Pancreas (tissue), 10 donors: Measurements from ENCODE around the gene TPST1. TPM values are rescaled to one million over a fixed set of nuclear protein-coding genes. Genes with fewer than 3 reads are reported as not detected.

ENCODE experiments used
- ATAC-seq, 4 donors: fragments of 200-7000 bp; cut with Tn5 transposase; one replicate each; pipeline versions ENCODE4 v1.8.0 to v1.9.1; 2020; ENCODE audit warnings: mild to moderate bottlenecking in 4 of 4, moderate library complexity in 4 of 4
- DNase-seq, 6 donors: peaks; one replicate each; pipeline ENCODE4 v3.0.0-alpha.2; 2020
- FAIRE-seq: peaks from 2 replicates; lab custom pipeline; 2012; peaks lifted over from hg19 to GRCh38; lab: Jason Lieb, UNC
- H3K27ac ChIP-seq, 4 donors: fragments of 200-600 bp; sonication (generic); 1 replicate in 3 of 4; 2 replicates in 1 of 4; pipeline versions ENCODE4 v1.5.0 to v1.8.0; 2020
- H3K27me3 ChIP-seq, 4 donors: fragments of 200-600 bp; one replicate each; pipeline ENCODE4 v1.8.0; 2021
- H3K36me3 ChIP-seq, 3 donors: fragments of 200-600 bp; sonication (generic) in 1 of 3; one replicate each; pipeline versions ENCODE4 v1.5.0 to v1.8.0; 2020 to 2021
- H3K4me1 ChIP-seq, 3 donors: fragments of 200-600 bp; one replicate each; pipeline ENCODE4 v1.8.0; 2021
- H3K4me3 ChIP-seq, 4 donors: fragments of 200-600 bp; sonication (generic) in 2 of 4; one replicate each; pipeline versions ENCODE4 v1.5.0 to v1.8.0; 2020 to 2021
- H3K9me3 ChIP-seq, 4 donors: fragments of 200-600 bp; one replicate each; pipeline ENCODE4 v1.8.0; 2021
- WGBS, 2 donors: extraction: QIAGEN DNeasy Blood & Tissue Kit; methylation state at CpG; one replicate each; pipeline ENCODE4 v1.1.7; 2013; 5-methylcytosine and 5-hydroxymethylcytosine counted together
- intact Hi-C, 3 donors: fragments of 100-400 bp; cut with DNase I; formaldehyde crosslinking; loops; one replicate each; pipeline versions ENCODE4 v1.11.1 to v1.14.2; 2022
- polyA plus RNA-seq, 2 donors: library from polyadenylated mRNA; stranded (reverse); fragments of 200-250 nt; gene quantifications; one replicate each; pipeline ENCODE4 v1.2.3, GENCODE V29; 2013
- total RNA-seq, 6 donors: library from RNA; stranded (reverse); fragmentation: NEBNext Ultra II Directional in 4 of 6; extraction: Animal tissue kit (Norgen Biotek cat#: 25700) in 4 of 6; gene quantifications; one replicate each; pipeline versions ENCODE4 v1.2.1 to v1.2.4, GENCODE V29; 2021 to 2023
- TF ChIP-seq, protein P1 (sequence below), 4 donors: fragments of 200-600 bp; sonication (generic) in 3 of 4; IDR thresholded peaks; one replicate each; pipeline versions ENCODE4 v1.5.0 to v1.8.0; 2021; ENCODE audit warnings: antibody characterized with exemption in 4 of 4
- donor health status: healthy with polysubstance abuse.
- donor health status: DM: no; HTN: no; CAD: no; lungs with moderate emphysema.
- donor health status: DM: no; HTN: no; CAD: no.
- donor health status: control.
- donor health status: control.
- donor health status: Bipolar disorder and iron deficiency.
- donor health status: DM: yes; HTN: yes; CAD: no.
- donor health status: DM: no; HTN: no; CAD: no.
- donor health status: DM: no; HTN: no; CAD: no.
- donor health status: DM: yes; HTN: yes; CAD: no.

TPST1 gene
- total and polyA plus RNA-seq, 8 donors = 3.3 to 18.5 (median 6.3) TPM

DNA sequence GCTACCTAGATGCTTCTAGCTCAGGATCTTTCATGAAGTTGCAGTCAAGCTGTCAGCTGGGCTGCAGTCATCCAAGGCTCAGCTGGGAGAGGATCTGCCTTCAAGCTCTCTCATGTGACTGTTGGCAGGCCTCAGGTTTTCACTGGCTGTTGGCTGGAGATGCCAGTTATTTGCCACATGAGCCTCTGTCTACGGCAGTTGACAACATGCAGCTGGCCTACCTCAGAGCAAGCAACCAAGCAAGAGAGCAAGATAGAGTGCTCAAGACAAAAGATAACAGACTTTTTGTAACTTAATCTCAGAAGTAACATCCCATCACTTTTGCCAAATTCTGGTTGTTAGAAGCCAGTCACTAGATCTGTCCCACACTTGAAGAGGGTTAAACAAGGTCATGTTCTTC, 125.8 kb downstream of the TPST1 start:
- ATAC-seq (peak in 2 of 4 donors; percentile 11 to 31), DNase-seq (no peak), FAIRE-seq (no peak)
- Histone ChIP-seq H3K27ac (no peak overlapping the region), H3K36me3 (no peaks in the 10 kb centered on the region), H3K4me1 (peaks cover 0 to 18% (median 16%) of the 10 kb centered on the region in 3 donors), H3K4me3 (no peak overlapping the region), H3K9me3 (no peaks in the 10 kb centered on the region), H3K27me3 (no peaks in the 10 kb centered on the region)
- WGBS, 2 donors = 61 to 76% methylated on average over 1 of the region's 1 CpG
- TF ChIP-seq, protein P1, sequence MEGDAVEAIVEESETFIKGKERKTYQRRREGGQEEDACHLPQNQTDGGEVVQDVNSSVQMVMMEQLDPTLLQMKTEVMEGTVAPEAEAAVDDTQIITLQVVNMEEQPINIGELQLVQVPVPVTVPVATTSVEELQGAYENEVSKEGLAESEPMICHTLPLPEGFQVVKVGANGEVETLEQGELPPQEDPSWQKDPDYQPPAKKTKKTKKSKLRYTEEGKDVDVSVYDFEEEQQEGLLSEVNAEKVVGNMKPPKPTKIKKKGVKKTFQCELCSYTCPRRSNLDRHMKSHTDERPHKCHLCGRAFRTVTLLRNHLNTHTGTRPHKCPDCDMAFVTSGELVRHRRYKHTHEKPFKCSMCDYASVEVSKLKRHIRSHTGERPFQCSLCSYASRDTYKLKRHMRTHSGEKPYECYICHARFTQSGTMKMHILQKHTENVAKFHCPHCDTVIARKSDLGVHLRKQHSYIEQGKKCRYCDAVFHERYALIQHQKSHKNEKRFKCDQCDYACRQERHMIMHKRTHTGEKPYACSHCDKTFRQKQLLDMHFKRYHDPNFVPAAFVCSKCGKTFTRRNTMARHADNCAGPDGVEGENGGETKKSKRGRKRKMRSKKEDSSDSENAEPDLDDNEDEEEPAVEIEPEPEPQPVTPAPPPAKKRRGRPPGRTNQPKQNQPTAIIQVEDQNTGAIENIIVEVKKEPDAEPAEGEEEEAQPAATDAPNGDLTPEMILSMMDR (IDR thresholded peaks at IDR 0.05) = no peak
- intact Hi-C loops = no loop called here

DNA sequence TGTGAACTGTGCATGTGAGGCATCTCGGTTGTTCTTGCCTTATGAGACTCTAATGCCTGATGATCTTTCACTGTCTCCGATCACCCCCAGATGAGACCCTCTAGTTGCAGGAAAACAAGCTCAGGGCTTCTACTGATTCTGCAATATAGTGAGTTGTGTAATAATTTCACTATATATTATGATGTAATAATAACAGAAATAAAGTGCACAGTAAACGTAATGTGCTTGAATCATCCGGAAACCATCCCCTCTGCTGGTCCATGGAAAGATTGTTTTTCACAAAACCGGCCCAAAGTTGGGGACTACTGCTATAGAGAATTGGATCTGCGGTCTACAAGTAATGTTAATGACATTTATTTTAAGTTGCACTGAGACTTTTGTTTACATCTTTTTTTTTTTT, 126.7 kb downstream of the TPST1 start:
- peaks cover 0 to 9% (median 7%) of the 10 kb centered on the region in 3 donors for H3K4me1 ChIP-seq
- no peaks in the 10 kb centered on the region for H3K36me3 ChIP-seq
- DNase-seq = no peak
- ATAC-seq = no peak
- FAIRE-seq = no peak
- 93 to 95% methylated on average over 6 of the region's 6 CpGs for WGBS, 2 donors
- H3K9me3 ChIP-seq = no peaks in the 10 kb centered on the region
- TF ChIP-seq, protein P1 (IDR thresholded peaks at IDR 0.05) = no peak
- no peak overlapping the region for H3K27ac ChIP-seq
- H3K4me3 ChIP-seq = no peak overlapping the region
- H3K27me3 ChIP-seq = no peaks in the 10 kb centered on the region
- intact Hi-C loops = no loop called here

DNA sequence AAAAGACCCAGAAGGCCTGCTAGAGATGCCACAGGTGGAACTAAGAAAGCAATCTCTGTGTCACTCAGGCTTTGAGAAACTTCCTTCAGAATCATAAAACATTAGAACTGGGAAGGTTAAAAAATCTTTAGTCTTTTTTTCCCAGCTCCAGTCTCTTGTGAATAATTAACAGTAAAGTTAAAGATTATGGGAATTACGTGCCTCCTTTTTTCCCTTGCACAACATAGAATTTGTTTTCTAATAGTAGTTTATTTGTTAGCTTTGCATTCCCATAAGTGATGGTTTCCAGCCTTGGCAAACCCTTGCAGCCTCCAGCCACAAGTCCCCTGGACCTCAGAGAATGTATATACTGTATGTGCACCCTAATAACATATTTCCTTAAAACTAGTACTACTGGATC, 128.3 kb downstream of the TPST1 start:
- TF ChIP-seq, protein P1 (IDR thresholded peaks at IDR 0.05) = no peak
- H3K4me1 ChIP-seq = peaks cover 0 to 6% (median 6%) of the 10 kb centered on the region in 3 donors
- DNase-seq = no peak
- ATAC-seq = peak in 2 of 4 donors; percentile 45 to 48
- intact Hi-C loops = no loop called here
- WGBS, 2 donors = 21 to 33% methylated on average over 1 of the region's 1 CpG
- H3K9me3 ChIP-seq = no peaks in the 10 kb centered on the region
- H3K27ac ChIP-seq = peak overlapping the region in 2 of 4 donors; percentile 53 to 54
- no peaks in the 10 kb centered on the region for H3K36me3 ChIP-seq
- no peak for FAIRE-seq
- H3K27me3 ChIP-seq = no peaks in the 10 kb centered on the region
- no peak overlapping the region for H3K4me3 ChIP-seq

DNA sequence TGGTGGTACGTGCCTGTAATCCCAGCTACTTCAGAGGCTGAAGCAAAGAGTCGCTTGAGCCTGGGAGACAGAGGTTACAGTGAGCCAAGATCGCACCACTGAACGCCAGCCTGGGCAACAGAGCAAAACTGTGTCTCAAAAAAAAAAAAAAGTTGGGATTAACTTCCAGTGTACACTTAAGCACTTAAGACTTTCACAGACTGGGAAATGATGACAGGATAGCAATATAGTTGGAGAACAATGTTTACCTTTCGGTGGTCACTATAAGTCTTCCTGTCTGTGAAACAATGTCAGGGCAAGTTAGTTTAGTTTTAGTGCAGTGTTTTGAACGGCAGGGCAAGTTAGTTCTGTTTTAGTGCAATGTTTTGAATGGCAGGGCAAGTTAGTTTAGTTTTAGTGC, 130.2 kb downstream of the TPST1 start:
- intact Hi-C loops = no loop called here
- Histone ChIP-seq H3K9me3 (no peaks in the 10 kb centered on the region), H3K27me3 (no peaks in the 10 kb centered on the region), H3K4me1 (peaks cover 0 to 6% (median 6%) of the 10 kb centered on the region in 3 donors), H3K27ac (no peak overlapping the region), H3K4me3 (no peak overlapping the region), H3K36me3 (no peaks in the 10 kb centered on the region)
- WGBS, 2 donors = 91 to 92% methylated on average over 6 of the region's 6 CpGs
- no peak for DNase-seq
- ATAC-seq = no peak
- FAIRE-seq = no peak
- TF ChIP-seq, protein P1 (IDR thresholded peaks at IDR 0.05) = no peak

DNA sequence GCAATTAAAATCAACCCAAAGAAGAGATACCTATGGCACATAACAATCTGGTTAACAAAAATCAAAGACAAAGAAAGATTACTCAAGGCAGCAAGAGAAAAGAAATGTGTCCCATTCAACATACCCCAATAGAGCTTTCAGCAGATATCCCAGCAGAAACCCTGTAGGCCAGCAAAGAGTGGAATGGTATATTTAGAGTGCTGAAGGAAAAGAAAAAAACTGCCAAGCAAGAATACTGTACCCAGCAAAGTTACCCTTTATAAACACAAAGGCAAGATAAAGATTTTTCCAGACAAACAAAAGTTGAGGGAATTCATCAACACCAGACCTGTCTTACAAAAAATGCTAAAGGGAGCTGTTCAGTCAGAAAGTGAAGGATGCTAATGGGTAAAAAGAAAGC, 131.6 kb downstream of the TPST1 start:
- Histone ChIP-seq H3K4me3 (no peak overlapping the region), H3K4me1 (peaks cover 0 to 6% (median 6%) of the 10 kb centered on the region in 3 donors), H3K36me3 (no peaks in the 10 kb centered on the region), H3K27me3 (no peaks in the 10 kb centered on the region), H3K9me3 (no peaks in the 10 kb centered on the region), H3K27ac (no peak overlapping the region)
- TF ChIP-seq, protein P1 (IDR thresholded peaks at IDR 0.05) = no peak
- no peak for FAIRE-seq
- intact Hi-C loops = no loop called here
- no peak for DNase-seq
- no peak for ATAC-seq
